HG02588 (cell line): ENCODE data around the gene DAPL1.
"Not testable (repeated sequence)": the region's sequence is repeated elsewhere in the genome, so short reads cannot be mapped to it uniquely, and the experiment has no call there.

ENCODE experiments used
- ATAC-seq: cut with Tn5 transposase; IDR thresholded peaks from one replicate; pipeline ENCODE4 v1.9.1; 2021; ENCODE audit warnings: mild to moderate bottlenecking, moderate library complexity; ENCODE audit not compliant: unreplicated experiment

The DAPL1 gene

GRCh38 chr2:158817588-158817987 is 22.5 kb downstream of the DAPL1 start:
- ATAC-seq, result no peak

- ATAC-seq, result no peak
Observed at GRCh38 chr2:158818511-158818910, 23.4 kb downstream of the DAPL1 start.

GRCh38 chr2:158822193-158822592 is 27.1 kb downstream of the DAPL1 start:
- ATAC-seq, result no peak

DNA sequence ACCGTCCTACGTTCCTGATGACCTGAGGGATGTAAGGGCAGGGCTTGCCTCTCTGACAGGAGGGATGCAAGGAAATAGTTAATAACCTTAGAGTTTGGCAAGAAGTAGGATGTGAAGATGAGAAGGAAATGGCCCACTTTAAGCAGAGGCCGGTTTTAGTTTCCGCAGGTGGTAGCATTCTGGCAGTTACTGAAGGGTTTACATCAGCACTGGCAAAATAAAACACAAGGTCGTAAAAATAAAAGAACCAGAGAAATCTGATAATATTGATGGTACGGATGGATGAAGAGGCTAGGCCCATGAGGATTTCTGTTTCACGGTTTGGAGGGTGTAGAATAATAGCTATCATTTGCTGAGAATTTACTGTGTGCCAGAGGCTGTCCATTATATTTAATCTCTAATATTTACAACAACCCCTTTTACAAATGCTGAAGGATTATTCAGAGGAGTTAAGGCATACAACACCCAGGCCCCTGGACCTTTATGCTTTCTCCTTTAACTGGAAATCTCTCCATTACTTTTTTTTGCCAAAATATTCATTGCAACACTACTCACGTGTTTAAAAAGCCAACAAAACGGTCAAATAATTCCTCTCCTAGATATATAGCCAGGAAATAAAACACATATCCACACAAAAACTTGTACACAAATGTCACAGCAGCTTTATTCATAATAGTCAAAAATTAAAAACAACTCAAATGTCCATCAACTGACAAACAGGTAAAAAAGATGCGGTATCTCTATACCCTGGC is 28.5 kb downstream of the DAPL1 start:
- ATAC-seq, result no peak

DNA sequence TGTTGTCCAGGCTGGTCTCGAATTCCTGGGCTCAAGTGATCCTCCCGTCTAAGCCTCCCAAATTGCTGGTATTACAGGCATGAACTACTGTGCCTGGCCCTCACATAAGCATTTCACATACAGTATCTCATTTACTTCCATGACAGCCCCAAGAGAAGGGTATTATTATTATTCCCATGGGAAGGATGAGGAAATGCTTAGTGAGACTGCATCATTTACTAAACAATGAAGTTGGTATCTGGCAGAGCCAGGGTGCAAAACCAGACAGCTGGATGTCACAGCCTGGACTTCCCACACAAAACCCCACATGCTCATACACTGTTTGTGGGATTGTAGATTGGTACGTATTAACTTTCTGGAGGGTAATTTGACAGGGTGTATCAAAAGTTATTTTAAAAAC is 29.9 kb downstream of the DAPL1 start:
- no peak for ATAC-seq

- no peak for ATAC-seq
Observed at GRCh38 chr2:158826965-158827364, 31.8 kb downstream of the DAPL1 start.

DNA sequence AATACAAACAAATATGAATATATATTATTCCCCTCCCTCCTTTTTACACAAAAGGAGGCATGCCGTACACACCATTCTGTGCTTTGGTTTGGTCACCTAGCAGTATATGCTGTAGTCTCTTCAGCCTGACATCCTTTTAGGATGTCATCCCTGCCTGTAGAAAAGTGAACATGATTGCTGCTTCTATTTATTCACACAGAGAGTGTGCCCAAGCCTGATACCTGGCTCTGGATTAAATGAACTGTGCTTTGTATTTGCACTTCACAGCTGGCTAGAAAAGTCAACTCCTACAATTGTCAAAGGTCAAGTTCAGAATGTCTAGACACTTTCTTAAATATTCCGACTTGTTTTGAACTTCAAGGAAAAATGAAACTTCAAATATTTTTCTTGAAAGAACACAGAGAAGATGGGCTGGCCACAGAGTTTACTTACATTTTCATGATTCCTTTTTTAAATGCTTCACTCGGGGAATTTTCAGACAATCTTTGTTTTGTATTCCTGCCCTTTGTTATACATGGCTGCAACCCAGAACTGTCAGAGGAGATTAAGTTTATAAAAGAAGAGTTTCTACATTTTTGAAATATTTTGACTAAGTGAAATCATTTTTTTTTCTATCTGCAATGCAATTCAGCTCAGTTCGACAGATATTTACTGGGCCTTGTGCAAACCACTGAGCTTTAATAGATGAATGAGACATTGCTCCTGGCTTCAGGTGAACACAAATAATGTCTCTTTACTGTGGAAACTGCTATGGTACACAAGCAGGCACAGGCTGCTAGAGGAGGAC is 33.5 kb downstream of the DAPL1 start:
- ATAC-seq, result no peak

- no peak for ATAC-seq
Observed at GRCh38 chr2:158829167-158829566, 34.0 kb downstream of the DAPL1 start.

- no peak for ATAC-seq
Observed at GRCh38 chr2:158830201-158830600, 35.1 kb downstream of the DAPL1 start.

GRCh38 chr2:158835431-158835830 is 40.3 kb downstream of the DAPL1 start:
- ATAC-seq, result no peak

- ATAC-seq, result no peak
Observed at GRCh38 chr2:158837645-158838044, 42.5 kb downstream of the DAPL1 start.

DNA sequence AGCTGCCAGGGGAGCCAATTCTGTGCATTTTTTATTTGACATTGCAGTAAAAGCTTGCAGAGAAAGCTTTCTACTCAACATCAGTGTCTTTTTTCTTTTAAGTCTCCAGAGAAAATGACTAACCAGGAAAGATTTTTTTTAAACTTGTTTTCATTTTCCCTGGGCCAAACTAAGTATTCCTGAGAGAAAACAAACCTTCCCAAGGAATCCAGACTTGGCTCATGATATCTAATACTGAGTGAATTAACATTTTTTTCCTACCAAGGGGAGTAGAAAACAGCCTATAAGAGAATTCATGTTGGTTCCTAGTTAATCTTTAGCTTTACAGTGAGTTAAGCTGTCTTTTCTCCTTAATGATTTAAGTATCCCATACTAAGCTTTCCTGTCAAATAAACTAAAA is 46.7 kb downstream of the DAPL1 start:
- ATAC-seq, result no peak

- no peak for ATAC-seq
Observed at GRCh38 chr2:158845444-158845843, 50.3 kb downstream of the DAPL1 start.

- ATAC-seq, result no peak
Observed at GRCh38 chr2:158845859-158846258, 50.7 kb downstream of the DAPL1 start.

- not testable (repeated sequence) for ATAC-seq
Observed at GRCh38 chr2:158847526-158847925, 52.4 kb downstream of the DAPL1 start.

DNA sequence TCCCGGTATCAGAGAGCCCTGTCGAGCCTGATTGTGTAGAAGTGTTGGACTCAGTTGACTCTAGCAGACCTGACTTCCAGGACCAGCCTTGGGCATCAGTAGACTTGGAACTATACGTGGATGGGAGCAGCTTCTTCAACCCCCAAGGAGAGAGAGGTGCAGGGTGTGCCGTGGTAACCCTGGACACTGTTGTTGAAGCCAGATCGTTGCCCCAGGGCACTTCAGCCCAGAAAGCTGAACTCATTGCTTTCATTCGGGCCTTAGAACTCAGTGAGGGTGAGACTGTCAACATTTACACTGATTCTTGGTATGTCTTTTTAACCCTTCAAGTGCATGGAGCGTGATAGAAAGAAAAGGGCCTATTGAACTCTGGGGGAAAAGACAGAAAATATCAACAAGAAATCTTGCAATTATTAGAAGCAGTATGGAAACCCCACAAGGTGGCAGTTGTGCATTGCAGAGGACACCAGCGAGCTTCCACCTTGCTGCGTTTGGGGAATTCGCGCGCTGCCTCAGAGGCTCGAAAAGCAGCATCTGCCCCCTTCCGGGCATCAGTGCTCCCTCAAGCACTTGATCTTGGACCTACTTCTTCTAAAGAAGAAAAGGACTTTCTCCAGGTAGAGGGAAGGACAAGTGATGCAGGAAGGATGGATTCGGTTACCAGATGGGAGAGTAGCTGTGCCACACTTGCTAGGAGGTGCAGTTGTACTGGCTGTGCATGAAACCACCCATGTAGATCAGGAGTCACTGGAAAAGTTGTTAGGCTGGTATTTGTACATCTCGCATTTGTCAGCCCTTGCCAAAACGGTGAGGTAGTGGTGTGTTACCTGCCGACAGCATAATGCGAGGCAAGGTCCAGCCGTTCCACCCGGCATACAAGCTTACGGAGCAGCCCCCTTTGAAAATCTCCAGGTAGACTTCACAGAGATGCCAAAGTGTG is 53.2 kb downstream of the DAPL1 start:
- not testable (repeated sequence) for ATAC-seq

- ATAC-seq, result not testable (repeated sequence)
Observed at GRCh38 chr2:158860179-158860578, 65.1 kb downstream of the DAPL1 start.

DNA sequence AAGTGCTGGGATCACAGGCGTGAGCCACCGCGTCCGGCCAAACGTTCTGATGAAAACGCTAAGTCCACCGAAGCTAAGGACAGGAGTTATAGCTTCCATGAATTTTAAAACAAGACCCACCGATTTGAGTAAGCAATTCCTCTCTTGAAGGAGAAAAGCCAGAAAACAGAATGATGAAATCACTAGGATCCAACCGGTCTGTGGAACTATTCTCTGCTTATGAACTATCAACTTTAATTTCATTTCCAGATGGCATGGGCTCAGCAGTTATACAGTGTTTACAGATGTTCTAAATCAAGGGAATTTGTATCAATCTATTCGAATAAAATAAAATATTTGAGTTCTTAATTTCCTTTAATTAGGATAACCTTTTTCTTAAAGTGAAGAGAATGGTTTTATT is 66.5 kb downstream of the DAPL1 start:
- not testable (repeated sequence) for ATAC-seq

DNA sequence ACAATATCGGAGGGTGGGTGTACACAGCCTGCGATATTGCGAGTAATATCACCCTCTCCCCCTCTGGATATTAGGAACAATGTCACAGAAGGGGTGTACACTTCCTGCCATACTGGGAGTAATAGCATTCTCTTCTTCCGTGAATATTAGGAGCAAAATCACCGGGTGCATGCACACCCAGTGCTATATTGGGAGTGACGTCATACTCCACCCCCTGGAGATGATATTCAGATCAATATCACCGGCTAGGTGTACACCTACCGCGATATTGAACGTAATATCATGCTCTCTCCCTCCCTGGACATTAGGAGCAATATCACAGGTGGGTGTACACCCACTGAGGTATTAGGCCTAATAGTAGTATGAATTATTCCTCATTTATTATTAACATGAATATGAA is 70.4 kb downstream of the DAPL1 start:
- not testable (repeated sequence) for ATAC-seq
